ENCODE data around the gene LMAN1.

Gene LMAN1

GRCh38 chr18:59306640-59307039 is 52.4 kb downstream of the LMAN1 start:
- TF ChIP-seq TAF1 (IDR thresholded peaks at IDR 0.05; ENCODE audit: borderline replicate concordance, insufficient read depth, low read length) (no peak), FOXP2 (optimal IDR thresholded peaks at IDR 0.05; ENCODE audit: borderline replicate concordance, extremely low read depth, extremely low read length, insufficient read depth) (no peak), SIN3A (IDR thresholded peaks at IDR 0.05; ENCODE audit: borderline replicate concordance, insufficient read depth, low read length) (no peak), REST (IDR thresholded peaks at IDR 0.05; ENCODE audit: insufficient read depth in 1 of 2, low read depth in 2 of 2, low read length in 2 of 2) (no peak), POLR2AphosphoS5 (IDR thresholded peaks at IDR 0.05; ENCODE audit: low read depth, low read length) (no peak)

GRCh38 chr18:59305295-59305694 is 53.8 kb downstream of the LMAN1 start:
- no peak for TF ChIP-seq REST (IDR thresholded peaks at IDR 0.05; ENCODE audit: insufficient read depth in 1 of 2, low read depth in 2 of 2, low read length in 2 of 2)
- no peak for TF ChIP-seq TAF1 (IDR thresholded peaks at IDR 0.05; ENCODE audit: borderline replicate concordance, insufficient read depth, low read length)
- TF ChIP-seq POLR2AphosphoS5 (IDR thresholded peaks at IDR 0.05; ENCODE audit: low read depth, low read length) = no peak
- TF ChIP-seq SIN3A (IDR thresholded peaks at IDR 0.05; ENCODE audit: borderline replicate concordance, insufficient read depth, low read length) = no peak
- TF ChIP-seq FOXP2 (optimal IDR thresholded peaks at IDR 0.05; ENCODE audit: borderline replicate concordance, extremely low read depth, extremely low read length, insufficient read depth) = no peak

GRCh38 chr18:59303656-59304195 is 55.3 kb downstream of the LMAN1 start:
- TF ChIP-seq SIN3A (IDR thresholded peaks at IDR 0.05; ENCODE audit: borderline replicate concordance, insufficient read depth, low read length) (no peak), FOXP2 (optimal IDR thresholded peaks at IDR 0.05; ENCODE audit: borderline replicate concordance, extremely low read depth, extremely low read length, insufficient read depth) (no peak), TAF1 (IDR thresholded peaks at IDR 0.05; ENCODE audit: borderline replicate concordance, insufficient read depth, low read length) (no peak), REST (IDR thresholded peaks at IDR 0.05; ENCODE audit: insufficient read depth in 1 of 2, low read depth in 2 of 2, low read length in 2 of 2) (no peak), POLR2AphosphoS5 (IDR thresholded peaks at IDR 0.05; ENCODE audit: low read depth, low read length) (no peak)

GRCh38 chr18:59303006-59303405 is 56.1 kb downstream of the LMAN1 start:
- no peak for TF ChIP-seq POLR2AphosphoS5 (IDR thresholded peaks at IDR 0.05; ENCODE audit: low read depth, low read length)

GRCh38 chr18:59301929-59302328 is 57.1 kb downstream of the LMAN1 start:
- TF ChIP-seq SIN3A (IDR thresholded peaks at IDR 0.05; ENCODE audit: borderline replicate concordance, insufficient read depth, low read length) (no peak), REST (IDR thresholded peaks at IDR 0.05; ENCODE audit: insufficient read depth in 1 of 2, low read depth in 2 of 2, low read length in 2 of 2) (no peak), POLR2AphosphoS5 (IDR thresholded peaks at IDR 0.05; ENCODE audit: low read depth, low read length) (no peak), TAF1 (IDR thresholded peaks at IDR 0.05; ENCODE audit: borderline replicate concordance, insufficient read depth, low read length) (no peak), FOXP2 (optimal IDR thresholded peaks at IDR 0.05; ENCODE audit: borderline replicate concordance, extremely low read depth, extremely low read length, insufficient read depth) (no peak)

Measured in PFSK-1 (cell line).